Measurements from ENCODE around the gene RREB1.

GRCh38 chr6:7166410-7167293 is 58.9 kb downstream of the RREB1 start:
- TF ChIP-seq POLR2A (IDR thresholded peaks at IDR 0.05; ENCODE audit: low read depth, low read length) (no peak), SPI1 (IDR thresholded peaks at IDR 0.05; ENCODE audit: low read depth, low read length) (no peak), TAF1 (IDR thresholded peaks at IDR 0.05; ENCODE audit: low read depth, low read length) (no peak), POLR2AphosphoS5 (IDR thresholded peaks at IDR 0.05; ENCODE audit: low read depth, low read length) (no peak), POU2F2 (IDR thresholded peaks at IDR 0.05; ENCODE audit: low read depth, low read length) (no peak)

Measured in GM12891 (cell line).